Epithelial cell of proximal tubule (primary cell): ENCODE results near the gene FAM120B. TPM values are rescaled to one million over a fixed set of nuclear protein-coding genes. Genes with fewer than 3 reads are reported as not detected.
"Not testable (repeated sequence)": the region's sequence is repeated elsewhere in the genome, so short reads cannot be mapped to it uniquely, and the experiment has no call there.

Experiments
- DNase-seq: peaks from one replicate; pipeline ENCODE4 v3.0.0-alpha.2; 2011; ENCODE audit warnings: low read depth
- H3K4me3 ChIP-seq: 2 replicates; pipeline ENCODE4 v1.5.1; 2011; ENCODE audit warnings: low read depth, mild to moderate bottlenecking, low read length
- total RNA-seq: library from RNA; depleted of rRNA; stranded (reverse); fragments of >200 nt; gene quantifications from 2 replicates; pipeline ENCODE4 v1.2.3, GENCODE V29; 2015
- TF ChIP-seq, protein P1 (sequence below): conservative IDR thresholded peaks from 2 replicates; pipeline ENCODE4 v1.5.1; 2012; ENCODE audit warnings: low read depth, mild to moderate bottlenecking, low read length

FAM120B gene
- total RNA-seq, 1 donor from 2014 or later = 5.0 TPM

GRCh38 chr6:170317076-170317475 is 10.5 kb downstream of the FAM120B start:
- no peak for DNase-seq
- H3K4me3 ChIP-seq = no peak overlapping the region
- TF ChIP-seq, protein P1, sequence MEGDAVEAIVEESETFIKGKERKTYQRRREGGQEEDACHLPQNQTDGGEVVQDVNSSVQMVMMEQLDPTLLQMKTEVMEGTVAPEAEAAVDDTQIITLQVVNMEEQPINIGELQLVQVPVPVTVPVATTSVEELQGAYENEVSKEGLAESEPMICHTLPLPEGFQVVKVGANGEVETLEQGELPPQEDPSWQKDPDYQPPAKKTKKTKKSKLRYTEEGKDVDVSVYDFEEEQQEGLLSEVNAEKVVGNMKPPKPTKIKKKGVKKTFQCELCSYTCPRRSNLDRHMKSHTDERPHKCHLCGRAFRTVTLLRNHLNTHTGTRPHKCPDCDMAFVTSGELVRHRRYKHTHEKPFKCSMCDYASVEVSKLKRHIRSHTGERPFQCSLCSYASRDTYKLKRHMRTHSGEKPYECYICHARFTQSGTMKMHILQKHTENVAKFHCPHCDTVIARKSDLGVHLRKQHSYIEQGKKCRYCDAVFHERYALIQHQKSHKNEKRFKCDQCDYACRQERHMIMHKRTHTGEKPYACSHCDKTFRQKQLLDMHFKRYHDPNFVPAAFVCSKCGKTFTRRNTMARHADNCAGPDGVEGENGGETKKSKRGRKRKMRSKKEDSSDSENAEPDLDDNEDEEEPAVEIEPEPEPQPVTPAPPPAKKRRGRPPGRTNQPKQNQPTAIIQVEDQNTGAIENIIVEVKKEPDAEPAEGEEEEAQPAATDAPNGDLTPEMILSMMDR = no peak

DNA sequence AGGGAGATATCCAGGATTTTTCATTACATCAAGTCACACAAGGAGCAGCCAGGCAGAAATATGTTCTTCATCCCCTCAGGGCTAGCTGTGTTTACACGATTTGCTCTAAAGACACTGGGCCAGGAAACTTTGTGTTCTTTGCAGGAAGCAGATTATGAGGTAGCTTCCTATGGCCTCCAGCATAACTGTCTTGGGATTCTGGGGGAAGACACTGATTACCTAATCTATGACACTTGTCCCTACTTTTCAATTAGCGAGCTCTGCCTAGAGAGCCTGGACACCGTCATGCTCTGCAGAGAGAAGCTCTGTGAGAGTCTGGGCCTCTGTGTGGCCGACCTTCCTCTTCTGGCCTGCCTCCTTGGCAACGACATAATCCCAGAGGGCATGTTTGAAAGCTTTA is 11.2 kb downstream of the FAM120B start:
- no peak for DNase-seq
- TF ChIP-seq, protein P1 = no peak
- H3K4me3 ChIP-seq = no peak overlapping the region

DNA sequence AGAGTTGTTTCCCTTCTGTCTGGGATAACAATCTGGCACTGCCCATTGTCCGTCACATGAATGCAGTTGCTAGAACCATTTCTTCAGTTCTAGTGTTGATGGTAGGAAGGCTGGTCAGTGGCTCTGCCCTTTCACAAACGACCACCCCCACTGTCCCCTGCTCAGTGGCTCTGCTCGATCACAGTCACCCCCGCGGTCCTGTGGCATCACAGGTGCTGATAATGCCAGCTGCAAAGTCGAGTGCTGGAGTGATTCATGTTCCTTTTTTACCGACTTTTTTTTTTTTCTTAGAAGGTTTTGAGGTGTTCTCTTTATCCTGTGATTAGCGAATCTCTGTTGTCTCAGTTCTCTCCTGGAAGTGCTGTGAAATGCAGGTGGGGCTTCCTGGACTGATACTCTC is 22.8 kb downstream of the FAM120B start:
- TF ChIP-seq, protein P1 = no peak
- H3K4me3 ChIP-seq = no peak overlapping the region
- DNase-seq = no peak

GRCh38 chr6:170335199-170335598 is 28.6 kb downstream of the FAM120B start:
- DNase-seq, H3K4me3 ChIP-seq: not testable (repeated sequence)

DNA sequence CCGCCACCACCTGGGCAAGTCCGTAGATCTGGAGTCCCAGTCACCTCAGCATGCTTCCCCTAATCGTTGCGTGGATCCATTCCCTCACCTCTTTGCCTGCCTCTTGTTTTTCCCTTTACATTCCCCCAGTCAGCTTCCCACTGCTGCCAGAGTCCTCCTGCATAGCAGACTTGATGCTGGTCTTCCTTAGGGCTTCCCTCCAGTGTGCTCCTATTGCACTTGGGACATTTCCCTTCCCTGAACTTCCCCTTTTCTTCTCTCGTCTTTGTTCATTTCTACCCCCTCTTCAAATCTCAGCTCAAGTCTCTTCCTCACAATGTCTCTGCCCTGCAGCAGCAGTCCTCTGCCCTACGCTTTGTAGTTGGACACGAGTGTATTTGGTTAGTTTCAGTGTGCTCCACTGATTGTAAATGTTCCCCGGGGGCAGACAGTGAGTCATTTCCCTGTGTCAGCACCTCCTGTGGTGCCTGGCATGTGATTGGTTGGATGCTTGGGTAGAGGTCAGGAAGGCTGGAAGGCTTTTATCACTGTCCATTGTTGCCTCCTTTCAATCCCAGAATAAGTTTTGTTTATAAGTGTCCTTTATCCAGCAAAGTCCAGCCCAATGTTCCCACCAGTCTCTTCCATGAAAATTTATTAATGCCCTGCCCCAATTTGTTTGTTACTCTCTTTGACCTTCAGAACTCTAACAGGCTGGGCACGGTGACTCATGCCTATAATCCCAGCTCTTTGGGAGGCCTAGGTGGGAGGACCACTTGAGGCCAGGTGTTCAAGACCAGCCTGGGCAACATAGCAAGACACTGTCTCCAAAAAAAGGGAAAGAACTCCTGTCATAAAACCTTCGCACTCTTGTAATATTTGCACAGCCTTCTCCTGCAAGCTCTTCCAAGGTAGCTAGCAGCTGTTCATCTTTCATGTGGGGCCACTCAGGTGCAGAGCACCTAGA is 38.3 kb downstream of the FAM120B start:
- no peak overlapping the region for H3K4me3 ChIP-seq
- no peak for DNase-seq
- TF ChIP-seq, protein P1 = no peak

- H3K4me3 ChIP-seq = no peak overlapping the region
- peak; percentile 35 for DNase-seq
- TF ChIP-seq, protein P1 = no peak
Measured at GRCh38 chr6:170345662-170346061, 39.1 kb downstream of the FAM120B start.

DNA sequence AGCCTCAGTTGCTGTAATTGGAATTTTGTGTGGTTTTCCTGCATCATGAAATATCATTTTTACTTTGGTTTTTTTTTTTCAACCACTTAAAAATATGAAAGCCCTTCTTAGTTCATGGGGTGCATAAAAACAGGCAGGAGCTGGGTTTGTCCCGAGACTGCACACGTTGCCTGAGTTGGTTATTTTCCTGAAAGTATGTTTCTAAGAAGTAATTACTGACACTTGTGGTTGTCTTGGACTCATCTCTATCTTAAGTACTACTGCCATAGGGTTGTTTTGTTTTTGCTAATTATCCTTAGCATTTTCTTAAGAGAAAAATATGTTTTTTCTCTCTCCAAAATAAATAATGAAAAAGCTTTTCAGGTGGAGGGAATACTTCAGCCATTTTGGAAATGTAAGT is 40.1 kb downstream of the FAM120B start:
- DNase-seq = no peak
- H3K4me3 ChIP-seq = no peak overlapping the region
- TF ChIP-seq, protein P1 = no peak
